ENCODE measurements around the gene PCARE.

Gene PCARE

GRCh38 chr2:29119211-29119610, 44.9 kb upstream of the PCARE start:
- H3K27me3 ChIP-seq (ENCODE audit: insufficient read depth, low read length): 0 out of 2 replicates have a peak, but pooled peaks cover 4% of the 10 kb centered on the region
- no peaks in the 10 kb centered on the region for H4K20me1 ChIP-seq (ENCODE audit: insufficient read depth, low read length)
- H3K4me2 ChIP-seq (ENCODE audit: low read length): no peak overlapping the region
- no peak overlapping the region for H3K4me3 ChIP-seq (ENCODE audit: low read depth, low read length, poor library complexity, severe bottlenecking)
- H3K9me2 ChIP-seq (ENCODE audit: low read depth, low read length): no peaks in the 10 kb centered on the region
- H3F3A ChIP-seq (ENCODE audit: insufficient read depth, low read length): no peaks in the 10 kb centered on the region
- H3K9me3 ChIP-seq (ENCODE audit: low read length): no peaks in the 10 kb centered on the region
- H2AFZ ChIP-seq (ENCODE audit: low read length): no peak overlapping the region
- no peak overlapping the region for H3K27ac ChIP-seq (ENCODE audit: low read depth, low read length, poor library complexity, severe bottlenecking)
- TF ChIP-seq EZH2 (IDR thresholded peaks at IDR 0.05; ENCODE audit: borderline replicate concordance, low read length): no peak
- TF ChIP-seq CTCF (IDR thresholded peaks at IDR 0.05; ENCODE audit: low read length): no peak
- no peaks in the 10 kb centered on the region for H3K4me1 ChIP-seq (ENCODE audit: insufficient read depth, low read length, severe bottlenecking)
- no peaks in the 10 kb centered on the region for H3K36me3 ChIP-seq (ENCODE audit: insufficient read depth, low read length)
- H3K9ac ChIP-seq (ENCODE audit: low read length): no peak overlapping the region
- H3K79me2 ChIP-seq (ENCODE audit: insufficient read depth, low read length): no peaks in the 10 kb centered on the region

GRCh38 chr2:29117636-29118303, 43.4 kb upstream of the PCARE start:
- Histone ChIP-seq H3K27ac (ENCODE audit: low read depth, low read length, poor library complexity, severe bottlenecking) (no peak overlapping the region), H3K79me2 (ENCODE audit: insufficient read depth, low read length) (no peaks in the 10 kb centered on the region), H3K4me2 (ENCODE audit: low read length) (no peak overlapping the region), H4K20me1 (ENCODE audit: insufficient read depth, low read length) (no peaks in the 10 kb centered on the region), H2AFZ (ENCODE audit: low read length) (no peak overlapping the region), H3K36me3 (ENCODE audit: insufficient read depth, low read length) (no peaks in the 10 kb centered on the region), H3F3A (ENCODE audit: insufficient read depth, low read length) (no peaks in the 10 kb centered on the region), H3K4me3 (ENCODE audit: low read depth, low read length, poor library complexity, severe bottlenecking) (no peak overlapping the region), H3K27me3 (ENCODE audit: insufficient read depth, low read length) (0 out of 2 replicates have a peak, but pooled peaks cover 4% of the 10 kb centered on the region), H3K9me3 (ENCODE audit: low read length) (no peaks in the 10 kb centered on the region), H3K9me2 (ENCODE audit: low read depth, low read length) (no peaks in the 10 kb centered on the region), H3K9ac (ENCODE audit: low read length) (no peak overlapping the region), H3K4me1 (ENCODE audit: insufficient read depth, low read length, severe bottlenecking) (no peaks in the 10 kb centered on the region)
- no peak for TF ChIP-seq CTCF (IDR thresholded peaks at IDR 0.05; ENCODE audit: low read length)
- TF ChIP-seq EZH2 (IDR thresholded peaks at IDR 0.05; ENCODE audit: borderline replicate concordance, low read length): no peak

GRCh38 chr2:29115797-29116781, 41.8 kb upstream of the PCARE start:
- Histone ChIP-seq H3K9me2 (ENCODE audit: low read depth, low read length) (no peaks in the 10 kb centered on the region), H4K20me1 (ENCODE audit: insufficient read depth, low read length) (no peaks in the 10 kb centered on the region), H3K4me3 (ENCODE audit: low read depth, low read length, poor library complexity, severe bottlenecking) (no peak overlapping the region), H3F3A (ENCODE audit: insufficient read depth, low read length) (no peaks in the 10 kb centered on the region), H3K4me1 (ENCODE audit: insufficient read depth, low read length, severe bottlenecking) (no peaks in the 10 kb centered on the region), H3K79me2 (ENCODE audit: insufficient read depth, low read length) (no peaks in the 10 kb centered on the region), H2AFZ (ENCODE audit: low read length) (no peak overlapping the region), H3K9ac (ENCODE audit: low read length) (no peak overlapping the region), H3K4me2 (ENCODE audit: low read length) (no peak overlapping the region), H3K27me3 (ENCODE audit: insufficient read depth, low read length) (0 out of 2 replicates have a peak, but pooled peaks cover 4% of the 10 kb centered on the region), H3K9me3 (ENCODE audit: low read length) (no peaks in the 10 kb centered on the region), H3K36me3 (ENCODE audit: insufficient read depth, low read length) (no peaks in the 10 kb centered on the region), H3K27ac (ENCODE audit: low read depth, low read length, poor library complexity, severe bottlenecking) (no peak overlapping the region)
- no peak for TF ChIP-seq EZH2 (IDR thresholded peaks at IDR 0.05; ENCODE audit: borderline replicate concordance, low read length)
- TF ChIP-seq CTCF (IDR thresholded peaks at IDR 0.05; ENCODE audit: low read length): no peak
